HEK293T (cell line): ENCODE data around the gene CDH6.

Experiments
- CTCF ChIA-PET: fragments of 350-600 bp; formaldehyde crosslinking; extraction: SDS; loops from one replicate; lab custom pipeline; 2021; ENCODE audit warnings: antibody characterized with exemption, inconsistent platforms; lab: Yijun Ruan, JAX
- POLR2A ChIA-PET: fragments of 350-600 bp; formaldehyde crosslinking; extraction: SDS; loops from one replicate; lab custom pipeline; 2020; ENCODE audit warnings: antibody characterized with exemption, inconsistent platforms; lab: Yijun Ruan, JAX
- DNase-seq: peaks from one replicate; pipeline ENCODE4 v3.0.0; 2012; ENCODE audit warnings: mixed read lengths; ENCODE audit errors: extremely low spot score
- ARNT ChIP-seq: fragments of 450-650 bp; IDR thresholded peaks from 2 replicates; pipeline ENCODE4 v1.6.1; 2017; ENCODE audit warnings: mild to moderate bottlenecking
- BHLHE40 ChIP-seq: fragments of 450-650 bp; IDR thresholded peaks from 2 replicates; pipeline ENCODE4 v1.6.1; 2016; ENCODE audit warnings: mild to moderate bottlenecking, moderate library complexity, borderline replicate concordance
- CTBP1 ChIP-seq: fragments of 450-650 bp; IDR thresholded peaks from 2 replicates; pipeline ENCODE4 v1.6.1; 2016; ENCODE audit warnings: borderline replicate concordance
- ELF4 ChIP-seq: fragments of 450-650 bp; IDR thresholded peaks from 2 replicates; pipeline ENCODE4 v1.6.1; 2017; ENCODE audit warnings: antibody characterized with exemption
- FOXA1 ChIP-seq: fragments of 450-650 bp; IDR thresholded peaks from 2 replicates; pipeline ENCODE4 v1.6.1; 2016; ENCODE audit warnings: mild to moderate bottlenecking
- FOXK2 ChIP-seq: fragments of 450-650 bp; IDR thresholded peaks from 2 replicates; pipeline ENCODE4 v1.6.1; 2016; ENCODE audit warnings: mild to moderate bottlenecking
- FOXM1 ChIP-seq: fragments of 450-650 bp; IDR thresholded peaks from 2 replicates; pipeline ENCODE4 v1.6.1; 2017; ENCODE audit warnings: mild to moderate bottlenecking, borderline replicate concordance
- HDGF ChIP-seq: fragments of 450-650 bp; IDR thresholded peaks from 2 replicates; pipeline ENCODE4 v1.6.1; 2017; ENCODE audit warnings: antibody characterized with exemption, borderline replicate concordance
- L3MBTL2 ChIP-seq: fragments of 450-650 bp; conservative IDR thresholded peaks from 2 replicates; pipeline ENCODE4 v1.6.1; 2016; ENCODE audit warnings: mild to moderate bottlenecking
- LEF1 ChIP-seq: fragments of 450-650 bp; IDR thresholded peaks from 2 replicates; pipeline ENCODE4 v1.6.1; 2017; ENCODE audit warnings: mild to moderate bottlenecking, borderline replicate concordance
- NFRKB ChIP-seq: fragments of 450-650 bp; IDR thresholded peaks from 2 replicates; pipeline ENCODE4 v1.6.1; 2016; ENCODE audit warnings: mild to moderate bottlenecking, moderate library complexity
- PKNOX1 ChIP-seq: fragments of 450-650 bp; IDR thresholded peaks from 2 replicates; pipeline ENCODE4 v1.6.1; 2016
- SP1 ChIP-seq: fragments of 450-650 bp; IDR thresholded peaks from 2 replicates; pipeline ENCODE4 v1.6.1; 2017
- SUZ12 ChIP-seq: fragments of 450-650 bp; IDR thresholded peaks from 2 replicates; pipeline ENCODE4 v1.6.1; 2016; ENCODE audit warnings: mild to moderate bottlenecking
- TARDBP ChIP-seq: fragments of 450-650 bp; IDR thresholded peaks from 2 replicates; pipeline ENCODE4 v1.6.1; 2016
- ZNF384 ChIP-seq: fragments of 450-650 bp; IDR thresholded peaks from 2 replicates; pipeline ENCODE4 v1.6.1; 2016

Gene CDH6

GRCh38 chr5:31181376-31181987 lies 12.0 kb upstream of the CDH6 start:
- DNase-seq = no peak
- TF ChIP-seq FOXA1 = no peak
- no peak for TF ChIP-seq CTBP1
- no peak for TF ChIP-seq ELF4
- TF ChIP-seq FOXK2 = no peak
- no peak for TF ChIP-seq LEF1
- no peak for TF ChIP-seq SP1
- no peak for TF ChIP-seq SUZ12
- ChIA-PET CTCF (interaction anchor here (0.9 kb wide), 1 partner anchor 1005 kb away, joined by 3 read pairs; no protein-coding TSS in a partner anchor), POLR2A (no interaction called here)

- DNase-seq = no peak
- POLR2A ChIA-PET = no interaction called here
- CTCF ChIA-PET = no interaction called here
- no peak for TF ChIP-seq BHLHE40
- no peak for TF ChIP-seq SP1
- TF ChIP-seq ARNT = no peak
- no peak for TF ChIP-seq CTBP1
- no peak for TF ChIP-seq ELF4
- TF ChIP-seq NFRKB = no peak
- TF ChIP-seq FOXA1 = no peak
- no peak for TF ChIP-seq SUZ12
- no peak for TF ChIP-seq TARDBP
- TF ChIP-seq L3MBTL2 = no peak
- no peak for TF ChIP-seq FOXK2
- TF ChIP-seq LEF1 = no peak
- TF ChIP-seq HDGF = no peak
Observed at GRCh38 chr5:31182136-31182535, 11.3 kb upstream of the CDH6 start.

GRCh38 chr5:31185951-31186350 lies 7.5 kb upstream of the CDH6 start:
- no peak for DNase-seq
- TF ChIP-seq HDGF (no peak), L3MBTL2 (no peak), PKNOX1 (no peak), SP1 (no peak), LEF1 (no peak), TARDBP (no peak), FOXK2 (no peak), ZNF384 (no peak), CTBP1 (no peak), SUZ12 (no peak), ARNT (no peak), NFRKB (no peak), FOXM1 (no peak), BHLHE40 (no peak), FOXA1 (no peak), ELF4 (no peak)
- POLR2A ChIA-PET = no interaction called here
- CTCF ChIA-PET = interaction anchor here (1.0 to 2.9 kb wide), 6 partner anchors 10 to 1145 kb away, joined by 4 to 15 read pairs (median 6); no protein-coding TSS in a partner anchor

- DNase-seq = peak; percentile 27
- ChIA-PET CTCF (interaction anchor here (0.7 to 2.9 kb wide), 9 partner anchors 10 to 1146 kb away, joined by 3 to 15 read pairs (median 5); no protein-coding TSS in a partner anchor), POLR2A (no interaction called here)
- no peak for TF ChIP-seq ZNF384
- no peak for TF ChIP-seq ARNT
- TF ChIP-seq LEF1 = no peak
- no peak for TF ChIP-seq CTBP1
- TF ChIP-seq FOXK2 = no peak
- TF ChIP-seq PKNOX1 = no peak
- TF ChIP-seq FOXA1 = no peak
- TF ChIP-seq SP1 = no peak
- no peak for TF ChIP-seq L3MBTL2
- no peak for TF ChIP-seq TARDBP
- TF ChIP-seq HDGF = no peak
- TF ChIP-seq BHLHE40 = no peak
- TF ChIP-seq FOXM1 = no peak
Observed at GRCh38 chr5:31186672-31187267, 6.7 kb upstream of the CDH6 start.

GRCh38 chr5:31187591-31187990 lies 5.9 kb upstream of the CDH6 start:
- TF ChIP-seq L3MBTL2 (no peak), FOXK2 (no peak), HDGF (no peak), FOXM1 (no peak), PKNOX1 (no peak), TARDBP (no peak), BHLHE40 (no peak), NFRKB (no peak), FOXA1 (no peak), LEF1 (no peak), CTBP1 (no peak), SUZ12 (no peak)
- DNase-seq = no peak
- CTCF ChIA-PET = interaction anchor here (0.7 to 2.9 kb wide), 7 partner anchors 11 to 1147 kb away, joined by 3 to 15 read pairs (median 6); no protein-coding TSS in a partner anchor
- POLR2A ChIA-PET = no interaction called here

GRCh38 chr5:31192442-31192841 lies 1.0 kb upstream of the CDH6 start:
- TF ChIP-seq TARDBP = no peak
- TF ChIP-seq SP1 = no peak
- TF ChIP-seq L3MBTL2 = no peak
- TF ChIP-seq PKNOX1 = no peak
- TF ChIP-seq CTBP1 = no peak
- TF ChIP-seq FOXK2 = no peak
- no peak for TF ChIP-seq ELF4
- TF ChIP-seq FOXA1 = no peak
- no peak for TF ChIP-seq HDGF
- TF ChIP-seq ARNT = no peak
- TF ChIP-seq ZNF384 = no peak
- no peak for TF ChIP-seq BHLHE40
- TF ChIP-seq LEF1 = no peak
- TF ChIP-seq NFRKB = no peak
- TF ChIP-seq FOXM1 = no peak
- no peak for TF ChIP-seq SUZ12
- POLR2A ChIA-PET = no interaction called here
- CTCF ChIA-PET = no interaction called here
- no peak for DNase-seq
